Dermis microvascular lymphatic vessel endothelial cell (primary cell): ENCODE results near the gene NFKB1. TPM values are rescaled to one million over a fixed set of nuclear protein-coding genes. Genes with fewer than 3 reads are reported as not detected.
A peak's percentile ranks its signal among the peaks of the same experiment; 100 is the strongest.
"Not testable (repeated sequence)": the region's sequence is repeated elsewhere in the genome, so short reads cannot be mapped to it uniquely, and the experiment has no call there.

Experiments
- DNase-seq, 2 donors: peaks; one replicate each; pipeline versions ENCODE4 v3.0.0 to v3.0.0-alpha.2; 2010; ENCODE audit warnings: low read depth in 2 of 2
- total RNA-seq: library from RNA; depleted of rRNA; stranded (reverse); fragments of >200 nt; gene quantifications from 2 replicates; pipeline ENCODE4 v1.2.1, GENCODE V29; 2014

NFKB1 gene
- total RNA-seq, 1 donor from 2014 or later = 43.5 TPM

DNA sequence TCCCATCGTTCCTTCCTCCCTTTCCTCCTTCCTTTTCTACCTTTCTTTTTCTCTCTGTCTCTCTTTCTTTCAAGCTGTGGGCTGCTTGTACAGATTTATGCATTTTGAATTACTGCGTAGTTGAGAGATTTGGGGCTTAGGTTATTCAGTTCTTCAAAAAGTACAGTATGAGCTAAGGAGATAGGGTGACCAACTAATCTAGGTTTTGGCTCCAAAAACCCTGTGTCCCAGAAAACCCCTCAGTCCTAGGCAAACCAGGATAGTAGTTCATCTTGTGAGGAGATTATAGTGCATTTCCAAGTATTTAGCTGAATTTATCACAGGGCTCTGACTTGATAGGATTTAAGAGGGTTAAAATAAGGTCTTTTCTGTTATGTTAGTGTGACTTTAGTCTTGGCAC lies 64.5 kb downstream of the NFKB1 start:
- no peak for DNase-seq

DNA sequence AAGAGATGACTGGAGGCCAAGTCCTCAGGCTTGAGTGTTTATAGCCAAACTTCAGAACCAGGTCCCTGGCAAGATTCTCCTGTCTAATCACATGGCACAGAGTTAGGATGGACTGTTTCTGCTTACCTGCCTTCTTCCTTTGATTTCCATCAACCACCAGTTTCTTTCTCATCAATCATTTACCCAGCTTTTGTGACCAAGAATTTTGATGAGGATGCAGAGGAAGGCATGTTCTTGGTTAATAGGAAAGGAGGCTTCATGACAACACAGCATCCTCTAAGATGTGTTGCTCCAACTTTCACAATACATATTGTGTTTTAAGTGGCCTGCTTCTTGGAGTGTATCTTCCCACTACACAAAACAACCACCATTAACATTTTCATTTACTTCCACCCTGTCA lies 65.3 kb downstream of the NFKB1 start:
- DNase-seq = no peak

DNA sequence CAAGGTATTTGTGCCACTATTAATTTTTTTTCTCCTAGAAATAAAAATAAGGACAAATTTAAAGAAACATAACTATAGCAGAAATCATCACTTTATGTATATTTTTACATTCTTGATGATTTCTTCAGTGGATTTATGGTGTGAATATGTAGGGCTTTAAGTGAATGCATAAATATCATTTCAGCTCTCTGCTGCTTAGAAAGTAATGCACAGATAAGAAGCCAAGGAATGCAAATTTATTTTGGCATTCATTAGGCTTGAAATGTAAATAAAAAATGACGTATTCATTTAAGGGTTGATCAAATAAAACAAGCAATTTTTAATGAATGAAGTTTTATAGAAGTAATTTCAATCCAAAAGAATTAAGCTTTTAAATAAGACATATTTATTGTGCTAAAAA lies 66.3 kb downstream of the NFKB1 start:
- no peak for DNase-seq

DNA sequence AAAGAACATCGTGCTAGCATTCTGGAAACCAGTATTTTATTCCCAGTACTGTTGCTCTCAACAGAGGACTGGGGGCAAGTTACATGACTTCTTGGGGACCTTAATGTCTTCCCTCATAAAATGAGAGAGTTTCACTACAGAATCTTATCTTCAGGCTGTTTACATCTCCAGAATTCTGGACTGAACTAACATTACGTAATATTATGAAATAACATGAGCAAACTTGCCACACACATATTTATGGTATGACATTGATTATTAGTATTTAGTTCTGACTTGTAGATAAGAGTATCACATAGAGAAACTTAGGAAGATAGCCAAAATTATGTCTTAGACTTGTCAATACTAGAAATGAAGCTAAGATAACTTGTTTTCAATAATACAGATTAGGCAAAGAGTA lies 68.0 kb downstream of the NFKB1 start:
- no peak for DNase-seq

DNA sequence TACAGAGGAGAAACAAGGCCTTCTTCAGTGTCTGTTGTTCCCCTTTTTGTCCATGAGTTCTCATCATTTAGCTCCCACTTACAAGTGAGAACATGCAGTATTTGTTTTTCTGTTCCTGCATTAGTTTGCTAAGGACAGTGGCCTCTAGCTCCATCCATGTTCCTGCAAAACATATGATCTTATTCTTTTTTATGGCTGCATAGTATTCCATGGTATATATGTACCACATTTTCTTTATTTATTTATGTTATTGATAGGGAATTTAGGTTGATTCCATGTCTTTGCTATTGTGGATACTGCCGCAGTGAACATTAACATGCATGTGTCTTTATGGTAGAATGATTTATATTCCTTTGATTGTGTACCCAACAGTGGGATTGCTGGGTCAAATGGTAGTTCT lies 69.1 kb downstream of the NFKB1 start:
- not testable (repeated sequence) for DNase-seq

DNA sequence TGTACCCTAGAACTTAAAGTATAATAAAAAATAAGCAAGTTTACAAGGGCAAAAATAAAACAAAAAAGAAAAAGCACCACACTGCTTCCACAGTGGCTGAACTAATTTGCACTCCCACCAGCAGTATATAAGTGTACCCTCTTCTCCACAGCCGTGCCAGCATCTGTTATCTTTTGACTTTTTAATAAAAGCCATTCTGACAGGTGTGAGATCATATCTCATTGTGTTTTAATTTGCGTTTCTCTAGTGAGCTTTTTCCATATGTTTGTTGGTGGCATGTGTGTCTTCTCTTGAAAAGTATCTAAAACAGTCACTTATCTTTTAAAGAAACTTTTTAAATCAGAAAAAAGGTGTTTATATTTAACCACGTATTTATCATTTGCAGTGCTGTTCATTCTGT lies 71.3 kb downstream of the NFKB1 start:
- DNase-seq = no peak

DNA sequence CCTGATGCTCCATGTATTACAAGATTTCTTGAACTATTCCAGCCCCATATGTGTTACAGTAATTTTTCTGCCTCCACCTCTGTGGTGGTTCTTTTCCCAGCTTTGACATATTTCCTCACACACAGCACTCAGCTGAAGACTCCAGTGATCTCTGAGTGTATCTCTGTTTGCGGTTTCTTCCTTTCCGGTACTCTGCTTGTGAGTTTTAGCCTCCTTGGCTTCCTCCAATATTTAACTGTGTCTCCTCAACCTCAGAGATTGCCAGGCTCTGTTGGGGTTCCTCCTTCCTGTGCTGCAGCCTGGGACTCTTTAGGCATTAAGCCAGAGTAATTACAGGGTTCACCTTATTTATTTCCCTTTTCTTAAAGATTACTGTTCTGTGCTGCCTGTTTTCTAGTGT lies 73.2 kb downstream of the NFKB1 start:
- no peak for DNase-seq

DNA sequence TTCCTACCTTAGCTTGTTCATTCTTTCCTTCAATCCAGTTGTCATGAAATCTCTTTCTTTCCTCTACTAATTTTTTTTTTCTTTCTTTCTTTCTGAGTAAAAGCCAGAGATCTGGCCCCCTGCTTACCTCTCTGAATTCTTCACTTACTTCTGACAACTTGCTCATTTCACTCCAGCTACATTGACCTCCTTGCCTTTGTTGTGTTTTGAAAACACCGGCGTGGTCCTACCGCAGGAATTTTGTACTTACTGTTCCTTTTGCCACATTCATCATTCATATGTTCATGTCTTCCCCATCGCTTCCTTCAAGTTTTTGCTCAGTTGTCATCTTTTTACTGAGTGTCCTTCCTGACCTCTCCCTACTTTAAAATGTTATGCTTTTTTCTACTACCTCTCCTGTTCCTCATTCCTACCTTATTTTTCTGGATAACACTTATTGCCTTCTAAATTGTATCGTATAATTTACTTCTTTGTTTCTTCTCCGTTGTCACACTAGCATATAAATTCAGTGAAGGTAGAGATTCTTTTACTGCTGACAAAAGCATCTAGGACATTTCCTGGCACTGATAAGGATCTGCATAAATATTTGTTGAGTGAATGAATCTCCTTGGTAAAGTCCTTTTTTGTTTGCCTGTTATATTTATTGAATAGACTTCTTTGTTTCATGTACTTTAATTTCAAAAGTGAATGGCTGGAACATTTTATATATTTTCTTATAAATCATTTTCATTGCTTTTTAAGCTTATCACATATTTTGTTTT lies 74.4 kb downstream of the NFKB1 start:
- DNase-seq = peak in 1 of 2 donors; percentile 30

DNA sequence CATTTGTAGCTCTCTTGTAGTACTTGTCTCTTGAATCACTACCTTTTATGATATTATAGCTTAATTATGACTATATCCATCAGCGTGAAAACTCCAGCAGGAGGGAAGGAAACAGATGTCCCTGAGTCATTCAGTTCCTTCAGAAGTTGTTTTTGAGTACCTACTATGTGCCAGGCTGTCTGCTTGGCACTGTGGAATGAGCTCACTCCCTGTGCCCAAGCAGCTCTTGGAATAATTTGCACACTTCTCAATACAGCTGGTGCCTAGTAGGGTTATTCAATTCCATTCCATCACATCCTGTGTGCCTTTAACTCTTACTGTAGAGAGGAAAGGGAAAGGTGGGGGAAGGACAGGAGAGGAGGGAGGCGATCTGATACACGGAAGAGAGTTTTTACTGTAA lies 77.1 kb downstream of the NFKB1 start:
- peak in 1 of 2 donors; percentile 33 for DNase-seq

DNA sequence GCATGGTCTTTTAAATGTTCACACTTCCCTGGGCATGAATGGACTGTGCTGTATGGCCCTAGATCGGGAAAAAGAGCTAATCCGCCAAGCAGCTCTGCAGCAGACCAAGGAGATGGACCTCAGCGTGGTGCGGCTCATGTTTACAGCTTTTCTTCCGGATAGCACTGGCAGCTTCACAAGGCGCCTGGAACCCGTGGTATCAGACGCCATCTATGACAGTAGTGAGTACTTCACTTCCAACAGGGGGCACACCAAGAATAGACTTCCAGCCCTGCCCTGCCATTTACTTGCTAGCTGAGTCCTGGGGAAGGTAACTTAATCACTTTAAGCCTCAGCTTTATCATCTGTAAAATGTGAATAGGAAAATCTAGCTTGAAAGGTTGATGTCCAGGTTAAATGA lies 77.7 kb downstream of the NFKB1 start:
- no peak for DNase-seq

DNA sequence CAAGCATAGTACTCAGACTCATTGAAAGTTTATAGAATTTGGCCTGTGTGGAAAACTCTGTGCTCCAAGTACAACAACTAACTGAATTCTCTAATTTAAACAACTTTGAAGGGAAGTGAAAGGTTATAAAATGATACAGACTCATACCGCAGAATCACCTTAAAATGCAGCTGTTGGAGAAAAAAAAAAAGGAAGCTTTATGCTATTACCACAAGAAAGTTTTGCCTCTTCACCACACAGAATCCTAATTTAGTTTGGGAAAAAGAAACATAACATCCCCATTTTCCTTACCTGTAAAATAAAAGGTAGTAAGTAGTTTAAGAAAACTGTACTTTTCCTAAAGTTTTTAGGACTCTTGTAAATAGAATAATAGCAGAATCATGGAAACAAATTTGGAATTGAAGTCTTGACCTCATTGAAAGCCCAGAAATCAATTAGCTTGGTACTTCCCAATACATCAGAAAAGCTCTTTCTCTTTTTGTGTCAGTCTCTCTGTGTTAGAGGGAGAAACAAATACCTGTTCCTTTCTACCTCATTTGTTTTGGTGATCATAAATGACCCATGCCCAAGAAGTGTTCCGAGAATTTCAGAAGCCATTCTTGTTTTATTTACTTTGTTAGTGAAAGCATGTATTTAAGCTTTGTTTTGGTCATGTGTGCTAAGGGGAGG lies 78.8 kb downstream of the NFKB1 start:
- no peak for DNase-seq

DNA sequence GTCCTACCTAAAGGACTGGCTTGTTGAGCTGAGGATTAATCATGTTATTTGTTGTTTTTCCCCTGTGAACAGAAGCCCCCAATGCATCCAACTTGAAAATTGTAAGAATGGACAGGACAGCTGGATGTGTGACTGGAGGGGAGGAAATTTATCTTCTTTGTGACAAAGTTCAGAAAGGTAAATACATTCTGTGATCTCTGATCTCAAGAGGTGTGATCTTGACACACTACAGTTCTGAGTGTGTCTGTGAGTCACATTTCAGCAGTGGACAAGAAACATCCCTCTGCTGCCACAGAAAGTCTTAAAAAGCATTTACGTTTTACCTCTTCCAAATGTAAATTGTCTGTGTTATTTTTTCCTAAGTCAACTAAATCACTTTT lies 79.3 kb downstream of the NFKB1 start:
- no peak for DNase-seq

DNA sequence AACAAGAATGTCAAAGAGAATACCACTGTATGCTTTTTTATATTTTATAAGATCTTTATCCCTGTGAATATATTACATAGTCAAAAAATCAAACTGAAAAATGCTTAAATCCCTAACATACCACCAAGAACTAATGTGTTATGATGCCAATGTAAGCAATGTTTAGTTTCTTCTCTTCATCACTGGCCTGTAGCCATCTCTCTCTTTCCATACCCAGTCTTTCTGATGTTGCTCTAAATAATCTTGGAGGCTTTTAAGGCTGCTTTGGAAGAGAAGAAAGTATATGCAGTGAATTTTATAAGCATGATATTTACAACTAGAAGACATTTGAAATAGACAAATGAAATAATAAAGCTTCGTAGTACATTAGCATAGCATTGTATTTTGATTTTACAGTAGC lies 82.9 kb downstream of the NFKB1 start:
- DNase-seq = no peak

DNA sequence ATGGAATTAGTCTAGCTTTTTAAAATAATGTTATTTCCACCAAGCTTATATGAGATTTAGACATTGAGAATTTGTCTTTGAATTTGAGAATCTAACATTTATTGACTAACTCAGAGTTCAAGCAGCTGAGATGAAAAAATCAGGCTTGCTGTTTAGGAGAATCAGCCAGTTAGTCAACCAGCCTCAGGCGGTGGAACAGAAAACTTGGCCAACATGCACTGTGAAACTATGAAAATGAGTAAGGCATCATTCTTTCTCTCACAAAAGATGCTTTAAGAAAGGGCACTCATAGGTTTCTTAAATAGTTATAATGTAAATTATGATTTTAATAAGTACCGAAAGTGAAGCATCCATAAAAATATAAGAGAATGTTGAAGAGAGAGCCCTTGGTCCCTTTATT lies 84.2 kb downstream of the NFKB1 start:
- no peak for DNase-seq

DNA sequence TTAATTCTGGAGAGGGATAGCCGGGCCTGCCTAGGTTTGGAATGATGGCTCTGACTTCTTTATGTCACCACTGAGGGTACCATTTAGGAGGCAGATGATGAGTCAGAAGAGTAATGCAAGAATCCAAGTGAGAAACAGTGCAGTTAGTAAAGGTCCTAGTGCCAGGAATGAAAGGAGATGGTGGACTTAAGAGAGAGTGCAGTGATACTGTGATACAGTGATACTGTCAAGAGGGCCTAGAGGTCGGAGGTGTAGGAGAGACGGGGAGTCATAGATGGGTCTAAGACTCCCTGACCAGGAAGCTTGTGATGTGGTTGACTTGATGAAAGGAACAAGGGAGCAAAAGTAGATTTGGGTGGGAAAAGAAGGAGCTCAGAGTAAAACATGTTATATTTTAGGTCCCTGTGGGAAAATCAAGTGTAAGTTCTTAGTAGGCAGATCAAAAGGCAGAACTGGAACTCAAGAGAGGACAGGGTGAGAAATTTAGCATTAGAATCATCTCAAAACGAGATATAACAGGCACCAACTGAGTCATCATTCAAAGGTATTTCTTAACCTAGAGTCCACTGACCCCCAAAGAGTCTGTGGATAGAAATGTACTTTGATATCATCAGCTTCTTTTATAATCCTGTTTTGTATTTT lies 85.0 kb downstream of the NFKB1 start:
- DNase-seq = no peak

DNA sequence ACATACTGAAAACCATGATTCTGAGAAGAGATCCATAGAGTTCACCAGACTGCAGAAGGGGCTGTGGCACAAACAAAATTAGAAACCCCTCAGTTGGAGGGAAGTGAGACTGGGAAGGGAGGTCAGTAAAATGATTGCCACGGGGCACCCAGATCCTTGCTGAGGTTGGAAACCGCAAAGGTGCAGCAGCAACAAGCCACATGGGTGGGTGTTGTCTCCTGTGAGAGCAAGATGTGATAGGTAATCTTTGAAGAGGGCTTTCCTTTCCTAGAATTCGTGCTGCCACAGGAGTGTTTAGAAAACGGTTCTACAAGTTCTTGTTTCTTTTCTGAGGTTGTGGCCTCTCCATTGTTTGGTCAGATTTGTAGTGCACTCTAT lies 85.5 kb downstream of the NFKB1 start:
- no peak for DNase-seq

DNA sequence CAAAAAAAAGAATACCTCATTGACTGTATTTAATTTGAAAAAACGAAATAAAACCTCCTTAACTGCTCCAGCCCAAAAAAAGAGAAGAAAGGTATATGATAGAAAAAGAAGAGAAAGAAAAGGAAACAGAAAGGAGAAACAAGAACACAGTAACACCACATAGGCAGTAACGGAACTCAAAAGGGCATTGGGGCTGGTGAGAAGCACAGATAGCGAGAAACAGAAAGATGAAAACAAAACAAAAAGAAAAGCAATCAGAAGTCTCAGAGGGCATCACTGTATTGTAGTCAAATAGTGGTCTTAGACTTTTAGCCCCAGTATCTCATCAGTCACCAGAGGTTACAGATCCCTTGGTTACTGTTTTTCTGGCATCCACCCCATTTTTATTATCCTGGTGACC lies 88.6 kb downstream of the NFKB1 start:
- DNase-seq = no peak

DNA sequence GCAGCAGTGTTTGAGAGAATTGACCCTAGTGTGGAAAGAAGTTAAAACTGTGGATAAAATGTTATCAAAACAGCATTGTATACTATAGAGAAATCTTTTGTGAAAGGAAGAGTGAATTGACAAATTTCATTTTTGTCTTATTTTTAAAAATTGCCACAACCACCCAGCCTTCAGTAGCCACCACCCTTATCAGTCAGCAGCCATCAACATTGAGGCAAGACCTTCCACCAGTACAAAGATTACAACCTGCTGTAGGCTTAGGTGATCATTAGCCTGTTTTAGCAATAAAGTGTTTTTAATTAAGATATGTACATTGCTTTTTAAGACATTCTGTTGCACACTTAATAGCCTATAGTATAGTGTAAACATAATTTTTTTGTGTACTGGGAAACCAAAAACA lies 91.1 kb downstream of the NFKB1 start:
- no peak for DNase-seq

DNA sequence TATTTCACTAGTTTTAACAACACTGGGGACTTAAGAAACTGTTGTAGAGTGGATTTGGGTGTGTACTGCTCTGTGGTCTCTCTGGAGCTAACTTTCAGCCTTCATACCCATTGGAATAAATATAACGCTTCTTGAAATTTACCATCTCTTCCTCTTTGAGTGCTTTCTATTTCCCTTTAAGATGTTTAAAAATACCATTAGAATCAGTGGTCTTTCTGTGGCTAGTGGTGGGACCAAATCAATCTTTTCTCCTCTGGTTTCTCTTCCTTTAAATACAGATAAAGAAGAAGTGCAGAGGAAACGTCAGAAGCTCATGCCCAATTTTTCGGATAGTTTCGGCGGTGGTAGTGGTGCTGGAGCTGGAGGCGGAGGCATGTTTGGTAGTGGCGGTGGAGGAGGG lies 92.0 kb downstream of the NFKB1 start:
- no peak for DNase-seq

DNA sequence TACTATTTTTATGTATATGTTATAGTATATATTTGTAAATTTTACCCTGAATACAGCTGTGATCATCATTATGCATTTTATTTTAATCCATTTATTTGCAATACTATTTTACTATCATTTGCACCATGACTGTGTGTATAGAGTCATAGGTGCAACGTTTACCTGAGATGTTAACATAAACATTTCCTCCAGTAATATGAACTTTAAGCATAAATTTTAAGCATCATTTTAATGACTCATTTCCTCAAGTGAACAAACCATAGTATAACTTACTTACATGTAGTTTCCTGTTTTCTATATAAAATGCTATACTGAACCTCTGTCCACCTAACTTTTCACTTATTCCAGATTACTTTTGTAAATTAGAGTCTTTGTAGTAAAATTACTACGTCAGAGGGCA lies 92.8 kb downstream of the NFKB1 start:
- no peak for DNase-seq

DNA sequence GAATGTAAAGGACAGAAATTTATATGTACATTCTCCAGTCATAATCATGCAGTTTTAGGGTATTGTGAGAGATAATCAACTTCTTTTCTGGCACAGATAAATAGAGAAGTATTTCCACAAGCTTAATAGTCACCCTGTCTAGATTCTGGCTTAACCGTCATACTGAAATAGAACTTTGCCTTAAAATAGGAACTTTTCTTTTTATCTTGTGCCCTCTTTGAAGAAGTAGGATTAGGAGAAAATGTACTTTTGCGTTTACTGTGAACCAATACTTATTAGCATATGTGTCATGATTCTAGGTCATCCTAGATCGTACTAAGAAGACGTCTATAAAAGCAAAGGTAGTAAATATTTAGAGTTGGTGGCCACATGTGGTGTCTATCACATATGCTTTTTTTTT lies 95.4 kb downstream of the NFKB1 start:
- DNase-seq = no peak

DNA sequence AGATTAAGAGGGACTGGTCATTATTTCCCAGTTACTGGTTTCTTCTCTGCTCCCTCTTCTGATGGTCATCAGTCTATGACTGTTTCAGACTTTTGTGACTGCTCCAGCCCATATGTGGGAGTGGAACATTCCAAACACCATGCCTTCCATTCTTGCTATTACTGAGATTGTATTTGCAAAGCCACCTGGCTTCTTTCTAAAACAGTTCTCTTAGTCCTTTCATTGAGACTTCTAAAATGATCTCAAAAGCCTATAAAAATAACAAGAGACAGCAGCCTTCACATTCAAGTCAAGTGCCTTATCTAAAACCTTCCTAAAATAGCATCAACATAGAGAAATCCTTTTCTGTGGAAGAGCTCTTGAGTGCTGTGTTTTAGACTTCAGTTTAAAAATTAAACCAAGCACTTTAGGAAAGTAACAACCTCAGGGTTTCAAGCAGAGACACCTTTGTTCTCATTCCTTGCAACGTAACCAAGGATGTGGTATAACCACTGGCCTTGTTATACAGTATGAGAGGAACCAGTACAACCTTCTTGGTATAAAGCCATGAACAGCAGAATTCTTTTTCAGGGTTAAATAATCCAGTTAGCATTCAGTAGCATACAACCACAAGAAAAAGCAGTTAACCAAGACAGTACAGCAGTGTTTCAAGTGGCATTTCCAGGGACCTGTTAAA lies 97.1 kb downstream of the NFKB1 start:
- no peak for DNase-seq
